ENCODE data around the gene TMEM167A.

The TMEM167A gene

GRCh38 chr5:83109380-83109779 is 32.2 kb upstream of the TMEM167A start:
- TF ChIP-seq YY1 (IDR thresholded peaks at IDR 0.05; ENCODE audit: low read depth) (no peak), MAX (IDR thresholded peaks at IDR 0.05) (no peak), TCF12 (IDR thresholded peaks at IDR 0.05; ENCODE audit: low read depth) (no peak), CREB1 (IDR thresholded peaks at IDR 0.05; ENCODE audit: low read depth) (no peak), ZBTB7A (IDR thresholded peaks at IDR 0.05; ENCODE audit: low read depth) (no peak), FOXM1 (IDR thresholded peaks at IDR 0.05; ENCODE audit: borderline replicate concordance, low read depth) (no peak), REST (IDR thresholded peaks at IDR 0.05; ENCODE audit: low read depth) (no peak), EGR1 (IDR thresholded peaks at IDR 0.05) (no peak), CEBPB (IDR thresholded peaks at IDR 0.05) (no peak), TAF1 (IDR thresholded peaks at IDR 0.05; ENCODE audit: low read depth) (no peak), EP300 (IDR thresholded peaks at IDR 0.05; ENCODE audit: borderline replicate concordance) (no peak)

- TF ChIP-seq MAX (IDR thresholded peaks at IDR 0.05) (no peak), ZBTB7A (IDR thresholded peaks at IDR 0.05; ENCODE audit: low read depth) (no peak), TAF1 (IDR thresholded peaks at IDR 0.05; ENCODE audit: low read depth) (no peak), TCF12 (IDR thresholded peaks at IDR 0.05; ENCODE audit: low read depth) (no peak), REST (IDR thresholded peaks at IDR 0.05; ENCODE audit: low read depth) (no peak), USF1 (IDR thresholded peaks at IDR 0.05) (no peak), EP300 (IDR thresholded peaks at IDR 0.05; ENCODE audit: borderline replicate concordance) (no peak), NFIC (IDR thresholded peaks at IDR 0.05) (no peak), TEAD4 (IDR thresholded peaks at IDR 0.05) (no peak), CEBPB (IDR thresholded peaks at IDR 0.05) (no peak), YY1 (IDR thresholded peaks at IDR 0.05; ENCODE audit: low read depth) (no peak), EGR1 (IDR thresholded peaks at IDR 0.05) (no peak), FOXM1 (IDR thresholded peaks at IDR 0.05; ENCODE audit: borderline replicate concordance, low read depth) (no peak), CREB1 (IDR thresholded peaks at IDR 0.05; ENCODE audit: low read depth) (no peak)
Observed at GRCh38 chr5:83107692-83108420, 30.7 kb upstream of the TMEM167A start.

- TF ChIP-seq EGR1 (IDR thresholded peaks at IDR 0.05), result no peak
- TF ChIP-seq MAX (IDR thresholded peaks at IDR 0.05), result no peak
Observed at GRCh38 chr5:83104021-83104420, 26.8 kb upstream of the TMEM167A start.

- TF ChIP-seq ZBTB7A (IDR thresholded peaks at IDR 0.05; ENCODE audit: low read depth) (no peak), NFIC (IDR thresholded peaks at IDR 0.05) (no peak), EGR1 (IDR thresholded peaks at IDR 0.05) (no peak), TEAD4 (IDR thresholded peaks at IDR 0.05) (no peak), TCF12 (IDR thresholded peaks at IDR 0.05; ENCODE audit: low read depth) (no peak), RAD21 (IDR thresholded peaks at IDR 0.05; ENCODE audit: low read depth) (no peak), CREB1 (IDR thresholded peaks at IDR 0.05; ENCODE audit: low read depth) (no peak), CEBPB (IDR thresholded peaks at IDR 0.05) (no peak), MAX (IDR thresholded peaks at IDR 0.05) (no peak), REST (IDR thresholded peaks at IDR 0.05; ENCODE audit: low read depth) (no peak)
Observed at GRCh38 chr5:83102364-83102980, 25.3 kb upstream of the TMEM167A start.

Data from Ishikawa (cell line).